VCaP (cell line): ENCODE measurements around the gene LYST.
"Not testable (repeated sequence)": the region's sequence is repeated elsewhere in the genome, so short reads cannot be mapped to it uniquely, and the experiment has no call there.

Experiments used
- H3K27ac ChIP-seq: fragments of 450-650 bp; 2 replicates; pipeline ENCODE4 v1.5.1; 2017
- TF ChIP-seq, protein P1 (sequence below): fragments of 450-650 bp; conservative IDR thresholded peaks from 2 replicates; pipeline ENCODE4 v1.5.1; 2017; ENCODE audit warnings: mild to moderate bottlenecking, moderate library complexity

LYST gene

DNA sequence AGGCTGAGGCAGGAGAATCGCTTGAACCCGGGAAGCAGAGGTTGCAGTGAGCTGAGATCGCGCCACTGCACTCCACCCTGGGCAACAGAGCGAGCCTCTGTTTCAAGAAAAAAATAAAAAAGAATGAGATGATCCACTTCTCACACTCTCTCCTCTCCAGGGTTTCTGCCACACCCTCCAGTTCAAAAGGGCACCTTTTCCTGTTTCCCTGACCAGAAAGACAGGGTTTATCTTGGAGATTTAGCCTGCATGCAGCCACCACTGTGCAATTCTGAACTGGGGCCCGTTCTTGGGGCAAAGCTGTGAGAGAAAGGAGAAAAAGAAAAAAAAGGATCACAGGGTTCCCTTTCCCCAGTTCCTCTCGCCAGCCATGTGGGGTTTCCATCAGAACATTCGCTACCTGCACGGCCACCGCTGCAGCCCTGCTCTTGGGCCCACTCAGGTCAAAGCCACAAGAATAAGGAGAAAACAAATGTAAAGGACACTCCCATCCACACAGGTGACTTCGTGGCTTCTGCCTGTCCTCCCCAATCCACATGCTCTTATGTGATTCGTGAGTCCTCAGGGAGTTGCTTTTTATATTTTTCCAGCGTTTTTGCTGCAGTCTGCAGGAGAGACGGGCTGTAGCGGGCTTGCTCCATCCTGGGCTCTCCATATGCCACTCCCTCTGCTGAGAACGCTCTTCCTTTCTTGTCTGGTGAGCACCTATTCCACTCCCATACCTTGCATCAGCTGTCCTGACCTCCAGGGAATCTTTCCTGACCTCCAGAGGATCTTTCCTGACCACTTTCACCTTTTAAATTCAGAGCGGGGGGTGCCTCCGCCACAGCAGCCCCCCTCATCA is 243.5 kb downstream of the LYST start:
- H3K27ac ChIP-seq = peak overlapping the region; percentile 83
- TF ChIP-seq, protein P1, sequence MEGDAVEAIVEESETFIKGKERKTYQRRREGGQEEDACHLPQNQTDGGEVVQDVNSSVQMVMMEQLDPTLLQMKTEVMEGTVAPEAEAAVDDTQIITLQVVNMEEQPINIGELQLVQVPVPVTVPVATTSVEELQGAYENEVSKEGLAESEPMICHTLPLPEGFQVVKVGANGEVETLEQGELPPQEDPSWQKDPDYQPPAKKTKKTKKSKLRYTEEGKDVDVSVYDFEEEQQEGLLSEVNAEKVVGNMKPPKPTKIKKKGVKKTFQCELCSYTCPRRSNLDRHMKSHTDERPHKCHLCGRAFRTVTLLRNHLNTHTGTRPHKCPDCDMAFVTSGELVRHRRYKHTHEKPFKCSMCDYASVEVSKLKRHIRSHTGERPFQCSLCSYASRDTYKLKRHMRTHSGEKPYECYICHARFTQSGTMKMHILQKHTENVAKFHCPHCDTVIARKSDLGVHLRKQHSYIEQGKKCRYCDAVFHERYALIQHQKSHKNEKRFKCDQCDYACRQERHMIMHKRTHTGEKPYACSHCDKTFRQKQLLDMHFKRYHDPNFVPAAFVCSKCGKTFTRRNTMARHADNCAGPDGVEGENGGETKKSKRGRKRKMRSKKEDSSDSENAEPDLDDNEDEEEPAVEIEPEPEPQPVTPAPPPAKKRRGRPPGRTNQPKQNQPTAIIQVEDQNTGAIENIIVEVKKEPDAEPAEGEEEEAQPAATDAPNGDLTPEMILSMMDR = no peak

DNA sequence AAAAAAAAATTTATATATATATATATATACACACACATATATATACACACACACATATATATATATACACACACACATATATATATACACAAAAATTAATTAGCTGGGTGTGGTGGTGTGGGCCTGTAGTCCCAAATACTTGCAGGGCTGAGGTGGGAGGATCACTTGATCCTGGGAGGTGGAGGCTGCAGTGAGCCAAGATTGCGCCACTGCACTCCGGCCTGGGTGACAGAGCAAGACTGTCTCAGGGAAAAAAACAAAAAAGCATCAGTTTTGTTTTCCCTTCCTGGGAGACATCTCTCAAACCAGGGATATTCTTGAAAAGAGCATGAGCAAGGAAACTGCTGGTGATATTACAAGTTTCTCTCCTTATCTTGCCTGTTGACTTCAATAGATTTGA is 247.6 kb downstream of the LYST start:
- H3K27ac ChIP-seq = not testable (repeated sequence)

DNA sequence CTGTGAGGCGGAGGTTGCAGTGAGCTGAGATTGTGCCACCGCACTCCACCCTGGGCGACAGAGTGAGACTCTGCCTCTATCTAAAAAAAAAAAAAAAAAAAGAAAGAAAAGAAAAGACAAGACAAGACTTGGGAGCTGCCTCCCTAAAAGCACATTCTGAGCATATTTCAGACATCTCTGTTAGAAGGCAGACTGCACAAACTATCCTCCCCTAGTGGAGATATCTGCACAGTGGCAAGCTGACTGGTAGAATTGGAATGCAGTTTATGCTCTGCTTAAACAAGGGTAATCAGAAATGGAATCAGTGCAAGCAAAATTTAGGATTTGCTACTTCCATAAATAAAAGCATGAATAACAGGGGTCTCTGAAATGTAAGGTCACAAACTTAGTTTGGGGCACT is 248.9 kb downstream of the LYST start:
- H3K27ac ChIP-seq = no peak overlapping the region
- TF ChIP-seq, protein P1 = no peak

DNA sequence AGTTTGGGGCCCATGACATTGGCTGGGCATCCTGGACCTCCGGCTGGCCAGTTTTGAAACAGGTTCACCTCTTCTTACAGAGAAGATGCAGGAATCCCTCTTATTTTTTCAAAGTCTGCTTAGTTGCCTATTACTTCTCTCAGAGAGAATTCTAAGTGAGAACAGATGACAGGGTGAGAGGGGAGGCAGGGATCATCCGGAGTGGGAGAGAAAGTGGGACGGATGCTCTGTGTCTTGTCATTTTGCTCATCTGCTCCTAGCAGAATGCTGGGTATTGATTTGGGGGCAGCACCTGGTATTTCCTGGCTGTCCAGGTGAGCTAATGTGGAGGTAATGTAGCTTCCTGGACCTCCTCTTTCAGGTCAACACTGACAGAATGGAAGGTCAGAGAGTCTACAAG is 249.6 kb downstream of the LYST start:
- TF ChIP-seq, protein P1 = no peak
- H3K27ac ChIP-seq = no peak overlapping the region

DNA sequence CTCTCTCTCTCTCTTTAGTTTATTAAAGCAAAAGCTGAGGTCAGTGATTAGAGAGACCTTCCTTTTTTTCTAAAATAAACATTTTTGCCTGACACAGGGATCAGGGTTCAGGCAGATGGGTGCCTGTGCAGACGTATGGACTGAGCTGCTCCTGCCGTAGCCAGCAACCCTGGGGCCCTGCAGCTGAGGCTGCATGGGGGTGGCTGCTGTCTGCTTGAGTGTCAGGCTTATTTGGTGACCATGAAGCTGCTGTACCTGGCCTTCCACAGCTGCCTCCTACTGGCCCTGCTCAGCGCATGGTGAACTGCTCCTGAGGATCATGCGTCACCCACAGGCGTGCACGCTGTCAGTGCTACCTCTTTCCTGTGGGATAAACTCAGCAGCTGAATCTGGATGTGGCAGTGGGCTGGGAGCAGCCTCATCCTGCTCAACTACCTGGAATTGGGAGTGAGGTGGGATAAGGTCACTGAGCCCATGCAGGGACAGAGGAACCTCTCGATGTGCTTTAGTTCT is 252.2 kb downstream of the LYST start:
- H3K27ac ChIP-seq = no peak overlapping the region
- TF ChIP-seq, protein P1 = no peak

DNA sequence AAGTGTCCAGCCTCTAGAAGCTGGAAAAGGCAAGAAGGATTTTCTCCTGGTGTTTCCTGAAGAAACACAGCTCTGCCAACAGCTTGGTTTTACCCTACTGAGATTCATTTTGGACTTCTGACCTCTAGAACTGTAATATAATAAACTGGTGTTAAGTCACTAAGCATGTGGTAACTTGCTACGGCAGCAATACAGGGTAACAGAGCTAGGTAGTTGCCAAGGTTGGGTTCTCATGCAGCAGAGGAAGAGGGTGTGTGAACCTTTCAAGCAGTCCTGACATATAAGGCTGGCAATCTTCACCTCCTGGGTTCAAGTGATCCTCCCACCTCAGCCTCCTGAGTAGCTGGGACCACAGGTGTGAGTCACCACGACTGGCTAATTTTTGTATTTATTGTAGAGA is 253.1 kb downstream of the LYST start:
- TF ChIP-seq, protein P1 = no peak
- no peak overlapping the region for H3K27ac ChIP-seq

DNA sequence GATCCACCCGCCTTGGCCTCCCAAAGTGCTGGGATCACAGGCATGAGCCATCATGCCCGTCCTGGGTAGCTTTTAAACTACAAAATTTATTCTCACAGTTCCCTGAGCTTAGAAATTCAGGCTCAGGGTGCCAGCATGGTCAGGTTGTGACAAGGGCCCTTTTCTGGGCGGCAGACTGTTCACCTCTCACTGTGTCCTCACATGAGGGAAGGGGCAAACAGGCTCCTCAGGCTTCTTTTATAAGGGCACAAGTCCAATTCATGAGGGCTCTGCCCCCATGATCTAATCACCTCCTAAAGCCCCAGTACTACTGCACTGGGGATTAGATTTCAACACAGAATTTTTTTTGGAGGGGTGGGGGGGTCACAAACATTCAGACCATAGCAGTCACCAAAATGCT is 253.9 kb downstream of the LYST start:
- TF ChIP-seq, protein P1 = no peak
- no peak overlapping the region for H3K27ac ChIP-seq
